HG03108 (cell line): ENCODE results near the gene DCLK1.

Experiments
- ATAC-seq: cut with Tn5 transposase; IDR thresholded peaks from one replicate; pipeline ENCODE4 v1.9.1; 2021; ENCODE audit warnings: moderate library complexity; ENCODE audit not compliant: unreplicated experiment

DCLK1 gene

GRCh38 chr13:35874704-35875103 lies 256.5 kb downstream of the DCLK1 start:
- no peak for ATAC-seq

- no peak for ATAC-seq
Observed at GRCh38 chr13:35872369-35872768, 258.8 kb downstream of the DCLK1 start.

- ATAC-seq, result no peak
Observed at GRCh38 chr13:35871561-35871960, 259.6 kb downstream of the DCLK1 start.

GRCh38 chr13:35866801-35867200 lies 264.4 kb downstream of the DCLK1 start:
- ATAC-seq, result no peak

GRCh38 chr13:35865341-35866240 lies 265.6 kb downstream of the DCLK1 start:
- no peak for ATAC-seq

- no peak for ATAC-seq
Observed at GRCh38 chr13:35860661-35861060, 270.5 kb downstream of the DCLK1 start.

GRCh38 chr13:35859981-35860380 lies 271.2 kb downstream of the DCLK1 start:
- ATAC-seq, result no peak

GRCh38 chr13:35858665-35859064 lies 272.5 kb downstream of the DCLK1 start:
- ATAC-seq, result no peak

- ATAC-seq, result no peak
Observed at GRCh38 chr13:35857769-35858168, 273.4 kb downstream of the DCLK1 start.

- ATAC-seq, result no peak
Observed at GRCh38 chr13:35856721-35857364, 274.3 kb downstream of the DCLK1 start.

GRCh38 chr13:35856084-35856483 lies 275.1 kb downstream of the DCLK1 start:
- ATAC-seq, result no peak

GRCh38 chr13:35855531-35856019 lies 275.6 kb downstream of the DCLK1 start:
- no peak for ATAC-seq

GRCh38 chr13:35854286-35854685 lies 276.9 kb downstream of the DCLK1 start:
- ATAC-seq, result no peak

- ATAC-seq, result no peak
Observed at GRCh38 chr13:35851881-35852280, 279.3 kb downstream of the DCLK1 start.

GRCh38 chr13:35851356-35851755 lies 279.8 kb downstream of the DCLK1 start:
- no peak for ATAC-seq

- ATAC-seq, result no peak
Observed at GRCh38 chr13:35850569-35850968, 280.6 kb downstream of the DCLK1 start.

- no peak for ATAC-seq
Observed at GRCh38 chr13:35849256-35849644, 281.9 kb downstream of the DCLK1 start.

- ATAC-seq, result no peak
Observed at GRCh38 chr13:35848336-35849255, 282.6 kb downstream of the DCLK1 start.

GRCh38 chr13:35843272-35843671 lies 287.9 kb downstream of the DCLK1 start:
- no peak for ATAC-seq

- ATAC-seq, result no peak
Observed at GRCh38 chr13:35841060-35841521, 290.1 kb downstream of the DCLK1 start.

GRCh38 chr13:35839806-35840205 lies 291.4 kb downstream of the DCLK1 start:
- ATAC-seq, result no peak
